Measurements from ENCODE around the gene TIMM29.

- TF ChIP-seq, protein P1, sequence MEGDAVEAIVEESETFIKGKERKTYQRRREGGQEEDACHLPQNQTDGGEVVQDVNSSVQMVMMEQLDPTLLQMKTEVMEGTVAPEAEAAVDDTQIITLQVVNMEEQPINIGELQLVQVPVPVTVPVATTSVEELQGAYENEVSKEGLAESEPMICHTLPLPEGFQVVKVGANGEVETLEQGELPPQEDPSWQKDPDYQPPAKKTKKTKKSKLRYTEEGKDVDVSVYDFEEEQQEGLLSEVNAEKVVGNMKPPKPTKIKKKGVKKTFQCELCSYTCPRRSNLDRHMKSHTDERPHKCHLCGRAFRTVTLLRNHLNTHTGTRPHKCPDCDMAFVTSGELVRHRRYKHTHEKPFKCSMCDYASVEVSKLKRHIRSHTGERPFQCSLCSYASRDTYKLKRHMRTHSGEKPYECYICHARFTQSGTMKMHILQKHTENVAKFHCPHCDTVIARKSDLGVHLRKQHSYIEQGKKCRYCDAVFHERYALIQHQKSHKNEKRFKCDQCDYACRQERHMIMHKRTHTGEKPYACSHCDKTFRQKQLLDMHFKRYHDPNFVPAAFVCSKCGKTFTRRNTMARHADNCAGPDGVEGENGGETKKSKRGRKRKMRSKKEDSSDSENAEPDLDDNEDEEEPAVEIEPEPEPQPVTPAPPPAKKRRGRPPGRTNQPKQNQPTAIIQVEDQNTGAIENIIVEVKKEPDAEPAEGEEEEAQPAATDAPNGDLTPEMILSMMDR (IDR thresholded peaks at IDR 0.05): no peak
- no peak for TF ChIP-seq POLR2A (IDR thresholded peaks at IDR 0.05)
- no peak for TF ChIP-seq POLR2AphosphoS5 (IDR thresholded peaks at IDR 0.05)
Observed at GRCh38 chr19:10899151-10899653, 29.4 kb upstream of the TIMM29 start.

Measured in sigmoid colon (tissue), 4 donors.